Ectodermal cell (in vitro differentiated cells): Measurements from ENCODE around the gene SUCLG2.
"Not testable (repeated sequence)": the region's sequence is repeated elsewhere in the genome, so short reads cannot be mapped to it uniquely, and the experiment has no call there.

Experiments
- H3K27ac ChIP-seq: 2 replicates; pipeline ENCODE4 v1.7.0; 2013; ENCODE audit warnings: mild to moderate bottlenecking, low read depth, low read length; ENCODE audit not compliant: insufficient read depth, poor library complexity, severe bottlenecking
- H3K27me3 ChIP-seq: 2 replicates; pipeline ENCODE4 v1.7.0; 2013; ENCODE audit warnings: mild to moderate bottlenecking, low read length; ENCODE audit not compliant: insufficient read depth, control insufficient read depth, poor library complexity, severe bottlenecking
- H3K36me3 ChIP-seq: one replicate; pipeline ENCODE4 v1.7.0; 2013; ENCODE audit warnings: low read length; ENCODE audit not compliant: control insufficient read depth, insufficient read depth
- H3K4me1 ChIP-seq: one replicate; pipeline ENCODE4 v1.7.0; 2013; ENCODE audit warnings: low read length; ENCODE audit not compliant: control insufficient read depth, insufficient read depth
- H3K4me3 ChIP-seq: 2 replicates; pipeline ENCODE4 v1.7.0; 2013; ENCODE audit warnings: low read depth, low read length, control low read depth; ENCODE audit not compliant: insufficient read depth
- H3K9me3 ChIP-seq: 2 replicates; pipeline ENCODE4 v1.7.0; 2013; ENCODE audit warnings: mild to moderate bottlenecking, low read length, moderate library complexity; ENCODE audit not compliant: control insufficient read depth
- WGBS, 2 experiments: methylation state at CpG; one replicate each; pipeline ENCODE4 v1.1.7; 2013; ENCODE audit warnings: missing lambda C conversion rate in 2 of 2; 5-methylcytosine and 5-hydroxymethylcytosine counted together

SUCLG2 gene

GRCh38 chr3:67551361-67552016 is 102.9 kb downstream of the SUCLG2 start:
- H3K4me3 ChIP-seq: no peak overlapping the region
- no peaks in the 10 kb centered on the region for H3K27me3 ChIP-seq
- H3K9me3 ChIP-seq: no peaks in the 10 kb centered on the region
- WGBS, 2 experiments: 92 to 95% methylated on average over 6 of the region's 6 CpGs
- no peaks in the 10 kb centered on the region for H3K36me3 ChIP-seq
- no peak overlapping the region for H3K27ac ChIP-seq
- H3K4me1 ChIP-seq: no peaks in the 10 kb centered on the region

- Histone ChIP-seq H3K27ac (no peak overlapping the region), H3K4me3 (no peak overlapping the region), H3K4me1 (no peaks in the 10 kb centered on the region), H3K27me3 (no peaks in the 10 kb centered on the region), H3K9me3 (no peaks in the 10 kb centered on the region), H3K36me3 (no peaks in the 10 kb centered on the region)
- 96 to 99% methylated on average over 3 to 5 of the region's 7 CpGs for WGBS, 2 experiments
These were observed 103.9 kb downstream of the SUCLG2 start for GRCh38 chr3:67550541-67550940.

DNA sequence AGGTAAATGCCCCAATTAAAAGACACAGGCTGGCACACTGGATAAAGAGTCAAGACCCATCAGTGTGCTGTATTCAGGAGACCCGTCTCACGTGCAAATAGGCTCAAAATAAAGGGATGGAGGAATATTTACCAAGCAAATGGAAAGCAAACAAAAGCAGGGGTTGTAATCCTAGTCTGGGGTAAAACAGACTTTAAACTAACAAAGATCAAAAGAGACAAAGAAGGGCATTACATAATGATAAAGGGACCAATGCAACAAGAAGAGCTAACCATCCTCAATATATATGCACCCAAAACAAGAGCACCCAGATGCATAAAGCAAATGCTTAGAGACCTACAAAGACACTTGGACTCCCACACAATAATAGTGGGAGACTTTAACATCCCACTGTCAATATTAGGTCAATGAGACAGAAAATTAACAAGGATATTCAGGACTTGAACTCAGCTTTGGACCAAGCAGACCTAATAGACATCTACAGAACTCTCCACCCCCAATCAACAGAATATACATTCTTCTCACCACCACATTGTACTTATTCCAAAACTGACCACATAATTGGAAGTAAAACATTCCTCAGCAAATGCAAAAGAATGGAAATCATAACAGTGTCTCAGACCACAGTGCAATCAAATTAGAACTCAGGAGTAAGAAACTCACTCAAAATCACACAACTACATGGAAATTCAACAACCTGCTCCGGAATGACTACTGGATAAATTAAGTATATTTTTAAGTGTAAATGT is 111.7 kb downstream of the SUCLG2 start:
- not testable (repeated sequence) for H3K36me3 ChIP-seq, H3K27ac ChIP-seq, H3K4me3 ChIP-seq, H3K4me1 ChIP-seq, H3K27me3 ChIP-seq, H3K9me3 ChIP-seq
- 87 to 93% methylated on average over 2 of the region's 3 CpGs for WGBS, 2 experiments

GRCh38 chr3:67540198-67540894 is 114.1 kb downstream of the SUCLG2 start:
- Histone ChIP-seq H3K27ac (no peak overlapping the region), H3K4me1 (no peaks in the 10 kb centered on the region), H3K9me3 (no peaks in the 10 kb centered on the region), H3K27me3 (no peaks in the 10 kb centered on the region), H3K4me3 (no peak overlapping the region), H3K36me3 (no peaks in the 10 kb centered on the region)
- WGBS, 2 experiments: 77 to 79% methylated on average over 7 to 8 of the region's 8 CpGs

- not testable (repeated sequence) for H3K36me3 ChIP-seq, H3K27ac ChIP-seq, H3K4me3 ChIP-seq, H3K9me3 ChIP-seq, H3K27me3 ChIP-seq, H3K4me1 ChIP-seq
- WGBS, 2 experiments: 88 to 90% methylated on average over 4 of the region's 4 CpGs
These were observed 117.2 kb downstream of the SUCLG2 start for GRCh38 chr3:67537203-67537602.

GRCh38 chr3:67535006-67535405 is 119.4 kb downstream of the SUCLG2 start:
- Histone ChIP-seq H3K4me1 (no peaks in the 10 kb centered on the region), H3K9me3 (no peaks in the 10 kb centered on the region), H3K36me3 (no peaks in the 10 kb centered on the region), H3K27ac (no peak overlapping the region), H3K27me3 (no peaks in the 10 kb centered on the region), H3K4me3 (no peak overlapping the region)
- WGBS, 2 experiments: 96% methylated on average over 3 of the region's 3 CpGs

GRCh38 chr3:67534594-67534993 is 119.8 kb downstream of the SUCLG2 start:
- Histone ChIP-seq H3K27ac (no peak overlapping the region), H3K4me3 (no peak overlapping the region), H3K27me3 (no peaks in the 10 kb centered on the region), H3K4me1 (no peaks in the 10 kb centered on the region), H3K36me3 (no peaks in the 10 kb centered on the region), H3K9me3 (no peaks in the 10 kb centered on the region)

DNA sequence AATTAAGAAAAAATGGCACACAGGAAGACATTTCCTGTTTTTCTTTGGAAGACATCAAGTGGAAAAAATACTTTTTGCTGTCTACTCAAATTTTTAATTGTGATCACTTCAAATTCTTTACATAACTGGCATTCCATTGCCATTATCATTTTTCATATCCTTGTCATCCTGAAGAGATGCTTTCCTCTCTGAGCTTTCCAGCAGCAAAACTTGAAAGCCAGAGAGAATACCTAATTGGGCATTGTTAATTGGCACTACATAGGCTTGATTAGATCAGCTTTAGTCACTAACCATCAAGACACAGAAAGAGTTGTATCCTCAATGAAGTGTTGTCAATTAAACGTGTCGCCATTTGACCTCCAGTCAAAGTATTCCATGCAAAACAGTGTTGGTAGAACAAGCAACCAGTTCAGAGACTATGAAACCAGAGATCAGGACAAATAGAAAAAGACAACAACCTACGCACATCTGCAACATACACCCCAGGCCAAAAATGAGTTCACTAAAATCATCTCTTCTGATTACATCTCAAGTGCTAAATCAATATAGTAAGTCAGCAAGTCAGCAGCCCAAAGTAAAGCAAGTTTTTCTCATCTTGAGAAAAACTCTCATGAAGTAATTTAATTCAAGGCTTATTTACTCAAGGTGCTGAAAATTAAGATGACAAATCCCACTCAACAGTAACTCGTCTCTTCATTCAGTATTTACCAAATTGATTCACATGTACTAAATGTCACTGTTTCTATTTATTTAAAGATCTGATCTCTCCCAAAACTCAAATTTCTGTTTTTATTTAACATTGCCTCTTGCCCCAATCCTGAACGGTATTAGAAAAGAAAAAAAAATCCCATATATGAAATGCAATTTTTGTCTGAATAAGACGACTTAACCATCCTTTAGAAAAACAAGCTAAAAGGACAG is 123.0 kb downstream of the SUCLG2 start:
- Histone ChIP-seq H3K27ac (no peak overlapping the region), H3K4me3 (no peak overlapping the region), H3K27me3 (no peaks in the 10 kb centered on the region), H3K36me3 (no peaks in the 10 kb centered on the region), H3K4me1 (no peaks in the 10 kb centered on the region), H3K9me3 (no peaks in the 10 kb centered on the region)
- WGBS, 2 experiments: 89 to 95% methylated on average over 4 to 6 of the region's 6 CpGs

GRCh38 chr3:67529915-67530314 is 124.5 kb downstream of the SUCLG2 start:
- H3K36me3 ChIP-seq: no peaks in the 10 kb centered on the region
- 100% methylated on average over 1 of the region's 1 CpG; no CpG with 5 or more reads in 1 of the 2 experiments for WGBS, 2 experiments

More at GRCh38 chr3:67529915-67530314, 124.5 kb downstream of the SUCLG2 start:
- H3K4me1 ChIP-seq: no peaks in the 10 kb centered on the region
- H3K9me3 ChIP-seq: no peaks in the 10 kb centered on the region
- no peak overlapping the region for H3K4me3 ChIP-seq
- H3K27ac ChIP-seq: no peak overlapping the region
- no peaks in the 10 kb centered on the region for H3K27me3 ChIP-seq
